K562 (cell line): ENCODE results near the gene TMTC2. TPM values are rescaled to one million over a fixed set of nuclear protein-coding genes. Genes with fewer than 3 reads are reported as not detected.

Experiments
- ATAC-seq: fragments of 200-7000 bp; cut with Tn5 transposase; 3 replicates; pipeline ENCODE4 v1.9.1; 2020; ENCODE audit warnings: moderate library complexity
- BruUV-seq: library from RNA; stranded (reverse); fragments of 400-500 nt; replicated peaks from 2 replicates; lab custom pipeline; 2021; lab: Mats Ljungman, UMichigan
- CTCF ChIA-PET: fragments of 300-600 bp; formaldehyde crosslinking; extraction: SDS; loops from one replicate; lab custom pipeline; 2021; ENCODE audit warnings: low intra/inter-chr PET ratio; lab: Yijun Ruan, JAX
- POLR2A ChIA-PET: fragments of 300-600, 350-650 bp; sonication (Branson Sonifier 250); formaldehyde crosslinking; extraction: SDS; loops from one replicate; lab custom pipeline; 2021; ENCODE audit warnings: antibody characterized with exemption, inconsistent platforms; lab: Yijun Ruan, JAX
- DNase-seq, 4 experiments: peaks; one replicate each; pipeline versions ENCODE4 v3.0.0 to v3.0.0-alpha.2; 2011 to 2018; ENCODE audit warnings: low spot score in 3 of 4, mixed read lengths in 3 of 4; ENCODE audit errors: extremely low read depth in 1 of 4
- FAIRE-seq: peaks from 2 replicates; lab custom pipeline; 2011; peaks lifted over from hg19 to GRCh38; lab: Jason Lieb, UNC
- H2AFZ ChIP-seq: 2 replicates; pipeline ENCODE4 v1.6.0; 2011; ENCODE audit warnings: low read depth, low read length, control low read depth, inconsistent platforms
- H3K27ac ChIP-seq: fragments of 200-600 bp; 3 replicates; pipeline ENCODE4 v1.8.0; 2011; ENCODE audit warnings: low read depth, mild to moderate bottlenecking, control low read depth, inconsistent platforms, low read length, moderate library complexity, mixed read lengths; ENCODE audit errors: extremely low read depth
- H3K27me3 ChIP-seq, 2 experiments: fragments of 300-600 bp in 1 of 2; 2 replicates in 1 of 2; 3 replicates in 1 of 2; pipeline versions ENCODE4 v1.6.0 to v1.8.0; 2011; ENCODE audit warnings: inconsistent platforms in 2 of 2, low read length in 2 of 2, mild to moderate bottlenecking in 1 of 2, mixed read lengths in 1 of 2, moderate library complexity in 1 of 2; ENCODE audit not compliant: control insufficient read depth in 2 of 2, insufficient read depth in 2 of 2
- H3K36me3 ChIP-seq: fragments of 300-600 bp; 3 replicates; pipeline ENCODE4 v1.8.0; 2011; ENCODE audit warnings: mild to moderate bottlenecking, low read length, inconsistent platforms; ENCODE audit not compliant: control insufficient read depth, insufficient read depth
- H3K4me1 ChIP-seq, 2 experiments: fragments of 200-600 bp in 1 of 2; replicated peaks in 1 of 2; 2 replicates in 1 of 2; 3 replicates in 1 of 2; pipeline versions ENCODE4 v1.5.1 to v1.8.0; 2011; ENCODE audit warnings: inconsistent platforms in 2 of 2, low read length in 2 of 2, mild to moderate bottlenecking in 1 of 2, mixed read lengths in 1 of 2, moderate library complexity in 1 of 2; ENCODE audit not compliant: control insufficient read depth in 2 of 2, insufficient read depth in 2 of 2
- H3K4me2 ChIP-seq: 2 replicates; pipeline ENCODE4 v1.6.1; 2011; ENCODE audit warnings: low read length, control low read depth, inconsistent platforms, mixed read lengths; ENCODE audit not compliant: insufficient read depth
- H3K4me3 ChIP-seq: fragments of 200-600 bp; sonication (generic), shearing (Covaris generic); 2 replicates; pipeline ENCODE4 v1.5.1; 2016; ENCODE audit warnings: control low read depth, inconsistent platforms
- H3K79me2 ChIP-seq: fragments of 200-600 bp; 3 replicates; pipeline ENCODE4 v1.8.0; 2011; ENCODE audit warnings: low read length, inconsistent platforms; ENCODE audit not compliant: control insufficient read depth, insufficient read depth
- H3K9ac ChIP-seq, 2 experiments: 2 replicates each; pipeline versions ENCODE4 v1.6.0 to v1.6.1; 2011; ENCODE audit warnings: low read depth in 2 of 2, low read length in 2 of 2, control low read depth in 1 of 2, inconsistent platforms in 1 of 2, mild to moderate bottlenecking in 1 of 2, mixed read lengths in 1 of 2; ENCODE audit not compliant: insufficient read depth in 1 of 2
- H3K9me1 ChIP-seq: one replicate; pipeline ENCODE4 v1.6.0; 2011; ENCODE audit warnings: inconsistent platforms, mild to moderate bottlenecking, low read length, moderate library complexity; ENCODE audit not compliant: control insufficient read depth, insufficient read depth
- H3K9me3 ChIP-seq: replicated peaks from 2 replicates; pipeline ENCODE4 v1.5.1; 2011; ENCODE audit warnings: low read depth, low read length, inconsistent platforms; ENCODE audit not compliant: control insufficient read depth, insufficient read depth
- H4K20me1 ChIP-seq: replicated peaks from 2 replicates; pipeline ENCODE4 v1.6.1; 2011; ENCODE audit warnings: low read length, inconsistent platforms, mixed read lengths; ENCODE audit not compliant: control insufficient read depth, insufficient read depth
- CBFA2T3 ChIP-seq: fragments of 450-650 bp; IDR thresholded peaks from 2 replicates; pipeline ENCODE4 v1.6.1; 2017
- NFE2 ChIP-seq: IDR thresholded peaks from 2 replicates; pipeline ENCODE4 v1.6.1; 2014; ENCODE audit warnings: antibody characterized with exemption, low read depth
- POLR2B ChIP-seq: fragments of 450-650 bp; IDR thresholded peaks from 2 replicates; pipeline ENCODE4 v1.6.1; 2018; ENCODE audit warnings: low read depth; ENCODE audit not compliant: partially characterized antibody
- PPARD ChIP-seq: fragments of 250-450 bp; sonication (Bioruptor Pico); IDR thresholded peaks from 2 replicates; pipeline ENCODE4 v1.8.0; 2022; ENCODE audit warnings: inconsistent platforms, mild to moderate bottlenecking, moderate library complexity
- SOX6 ChIP-seq: fragments of 450-650 bp; IDR thresholded peaks from 2 replicates; pipeline ENCODE4 v1.6.1; 2014; ENCODE audit warnings: mild to moderate bottlenecking
- UBTF ChIP-seq, 2 experiments: IDR thresholded peaks; 2 replicates each; pipeline ENCODE4 v1.6.1; 2012; ENCODE audit warnings: improper control_type of control experiment in 2 of 2, low read depth in 2 of 2, low read length in 2 of 2, borderline replicate concordance in 1 of 2
- ZBTB17 ChIP-seq: fragments of 450-650 bp; formaldehyde crosslinking; IDR thresholded peaks from 2 replicates; pipeline ENCODE4 v1.4.0; 2020; ENCODE audit warnings: mild to moderate bottlenecking
- ZNF445 ChIP-seq: fragments of 250-450 bp; sonication (Bioruptor Pico); IDR thresholded peaks from 2 replicates; pipeline ENCODE4 v1.4.0; 2020; ENCODE audit warnings: low read depth, mild to moderate bottlenecking, moderate library complexity
- ZNF695 ChIP-seq: fragments of 450-650 bp; formaldehyde crosslinking; IDR thresholded peaks from 2 replicates; pipeline ENCODE4 v1.4.0; 2020; ENCODE audit warnings: mild to moderate bottlenecking, moderate library complexity
- in situ Hi-C: fragments of 300-500 bp; cut with MboI; formaldehyde crosslinking; loops from 4 replicates; pipeline ENCODE4 v1.15.0; 2018; ENCODE audit warnings: inconsistent platforms, mixed read lengths
- intact Hi-C: fragments of 100-400 bp; cut with micrococcal nuclease; formaldehyde crosslinking; loops from 2 replicates; pipeline ENCODE4 v1.14.2; 2022
- polyA plus RNA-seq, 8 experiments: library from polyadenylated mRNA; depleted of rRNA in 4 of 8; stranded (reverse) in 5 of 8; unstranded in 3 of 8; fragments of >200 nt; fragmentation: Nextera tagmentation in 2 of 8; fragmentation: Illumina TruSeq in 1 of 8; extraction: Ambion mirVana in 2 of 8; extraction: Trizol in 1 of 8; gene quantifications; 2 replicates each; pipeline versions ENCODE4 v1.2.1 to v1.2.3, GENCODE V29; 2011 to 2014; ENCODE audit warnings: inconsistent platforms in 1 of 8, missing spikeins in 1 of 8
- total RNA-seq, 7 experiments: library from RNA; depleted of rRNA in 6 of 7; stranded (reverse); fragments of >200 nt in 6 of 7; fragmentation: Illumina TruSeq in 2 of 7; extraction: Trizol in 2 of 7; gene quantifications; 2 replicates each; pipeline versions ENCODE4 v1.2.1 to v1.2.3, GENCODE V29; 2011 to 2021; ENCODE audit warnings: low replicate concordance in 1 of 7
- TF ChIP-seq, protein P1 (sequence below): fragments of 450-650 bp; IDR thresholded peaks from 2 replicates; pipeline ENCODE4 v1.6.1; 2018; ENCODE audit not compliant: partially characterized antibody
- TF ChIP-seq, protein P2 (sequence below): sonication (generic); formaldehyde crosslinking; IDR thresholded peaks from 2 replicates; pipeline ENCODE4 v1.8.1; 2023; ENCODE audit warnings: mild to moderate bottlenecking, missing genetic modification reagents

TMTC2 gene
- total and polyA plus RNA-seq, 9 of the 15 experiments (the other 6 are each of a cell fraction or from before 2014, with no cell fraction given), result 0.29 to 1.1 (median 0.55) TPM

DNA sequence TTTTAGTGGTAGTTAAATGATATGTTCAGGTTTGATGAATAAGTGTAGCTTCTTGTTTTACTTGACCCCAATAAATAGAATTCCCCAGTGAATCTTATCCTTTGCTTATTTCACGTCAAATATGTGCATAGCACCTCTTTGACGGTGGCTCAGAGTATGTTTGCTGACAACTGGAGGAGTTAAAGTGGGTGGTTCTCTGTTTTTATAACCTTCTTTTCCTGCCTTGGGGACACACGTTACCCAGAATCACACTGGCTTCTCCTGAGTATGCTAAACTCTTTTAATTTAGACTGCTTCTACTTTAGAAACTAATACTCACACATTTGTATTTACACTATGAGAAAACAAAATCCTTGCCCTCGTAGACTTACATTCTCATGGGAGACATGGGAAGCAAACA, 62.3 kb downstream of the TMTC2 start (continued):
- no peak for TF ChIP-seq UBTF (IDR thresholded peaks at IDR 0.05; ENCODE audit: borderline replicate concordance in 1 of 2, low read depth in 2 of 2, low read length in 2 of 2)
- TF ChIP-seq CBFA2T3, result no peak
- TF ChIP-seq POLR2B, result no peak
- no peak for TF ChIP-seq SOX6
- TF ChIP-seq PPARD (CRISPR knock-in tag), result no peak

DNA sequence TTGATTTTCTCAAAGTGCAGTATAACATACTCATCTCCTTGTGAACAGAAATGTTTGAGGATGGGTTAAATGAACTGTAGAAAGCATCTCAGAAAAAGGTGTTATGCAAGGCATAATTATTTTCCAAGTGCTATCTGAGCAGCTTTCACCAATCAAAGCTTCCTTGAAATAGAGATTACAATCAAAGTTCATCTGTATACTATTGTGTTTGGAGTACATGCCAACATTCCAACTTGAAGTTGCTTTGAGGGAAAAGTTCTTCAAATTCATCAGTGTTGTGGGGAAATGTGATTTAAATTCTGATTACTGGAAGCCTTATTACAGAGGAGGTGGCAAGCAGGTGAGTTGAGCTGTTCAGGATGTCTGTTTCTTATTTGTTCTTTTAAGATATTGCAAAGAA, 68.2 kb downstream of the TMTC2 start:
- Histone ChIP-seq H4K20me1 (no peaks in the 10 kb centered on the region), H3K4me1 (no peaks in the 10 kb centered on the region)
- no peak for ATAC-seq
- TF ChIP-seq ZBTB17 (no peak), ZNF445 (no peak), NFE2 (no peak), ZNF695 (CRISPR knock-in tag) (no peak)
- TF ChIP-seq, protein P1, sequence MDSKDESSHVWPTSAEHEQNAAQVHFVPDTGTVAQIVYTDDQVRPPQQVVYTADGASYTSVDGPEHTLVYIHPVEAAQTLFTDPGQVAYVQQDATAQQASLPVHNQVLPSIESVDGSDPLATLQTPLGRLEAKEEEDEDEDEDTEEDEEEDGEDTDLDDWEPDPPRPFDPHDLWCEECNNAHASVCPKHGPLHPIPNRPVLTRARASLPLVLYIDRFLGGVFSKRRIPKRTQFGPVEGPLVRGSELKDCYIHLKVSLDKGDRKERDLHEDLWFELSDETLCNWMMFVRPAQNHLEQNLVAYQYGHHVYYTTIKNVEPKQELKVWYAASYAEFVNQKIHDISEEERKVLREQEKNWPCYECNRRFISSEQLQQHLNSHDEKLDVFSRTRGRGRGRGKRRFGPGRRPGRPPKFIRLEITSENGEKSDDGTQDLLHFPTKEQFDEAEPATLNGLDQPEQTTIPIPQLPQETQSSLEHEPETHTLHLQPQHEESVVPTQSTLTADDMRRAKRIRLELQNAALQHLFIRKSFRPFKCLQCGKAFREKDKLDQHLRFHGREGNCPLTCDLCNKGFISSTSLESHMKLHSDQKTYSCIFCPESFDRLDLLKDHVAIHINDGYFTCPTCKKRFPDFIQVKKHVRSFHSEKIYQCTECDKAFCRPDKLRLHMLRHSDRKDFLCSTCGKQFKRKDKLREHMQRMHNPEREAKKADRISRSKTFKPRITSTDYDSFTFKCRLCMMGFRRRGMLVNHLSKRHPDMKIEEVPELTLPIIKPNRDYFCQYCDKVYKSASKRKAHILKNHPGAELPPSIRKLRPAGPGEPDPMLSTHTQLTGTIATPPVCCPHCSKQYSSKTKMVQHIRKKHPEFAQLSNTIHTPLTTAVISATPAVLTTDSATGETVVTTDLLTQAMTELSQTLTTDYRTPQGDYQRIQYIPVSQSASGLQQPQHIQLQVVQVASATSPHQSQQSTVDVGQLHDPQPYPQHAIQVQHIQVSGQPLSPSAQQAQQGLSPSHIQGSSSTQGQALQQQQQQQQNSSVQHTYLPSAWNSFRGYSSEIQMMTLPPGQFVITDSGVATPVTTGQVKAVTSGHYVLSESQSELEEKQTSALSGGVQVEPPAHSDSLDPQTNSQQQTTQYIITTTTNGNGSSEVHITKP, result no peak
- TF ChIP-seq, protein P2, sequence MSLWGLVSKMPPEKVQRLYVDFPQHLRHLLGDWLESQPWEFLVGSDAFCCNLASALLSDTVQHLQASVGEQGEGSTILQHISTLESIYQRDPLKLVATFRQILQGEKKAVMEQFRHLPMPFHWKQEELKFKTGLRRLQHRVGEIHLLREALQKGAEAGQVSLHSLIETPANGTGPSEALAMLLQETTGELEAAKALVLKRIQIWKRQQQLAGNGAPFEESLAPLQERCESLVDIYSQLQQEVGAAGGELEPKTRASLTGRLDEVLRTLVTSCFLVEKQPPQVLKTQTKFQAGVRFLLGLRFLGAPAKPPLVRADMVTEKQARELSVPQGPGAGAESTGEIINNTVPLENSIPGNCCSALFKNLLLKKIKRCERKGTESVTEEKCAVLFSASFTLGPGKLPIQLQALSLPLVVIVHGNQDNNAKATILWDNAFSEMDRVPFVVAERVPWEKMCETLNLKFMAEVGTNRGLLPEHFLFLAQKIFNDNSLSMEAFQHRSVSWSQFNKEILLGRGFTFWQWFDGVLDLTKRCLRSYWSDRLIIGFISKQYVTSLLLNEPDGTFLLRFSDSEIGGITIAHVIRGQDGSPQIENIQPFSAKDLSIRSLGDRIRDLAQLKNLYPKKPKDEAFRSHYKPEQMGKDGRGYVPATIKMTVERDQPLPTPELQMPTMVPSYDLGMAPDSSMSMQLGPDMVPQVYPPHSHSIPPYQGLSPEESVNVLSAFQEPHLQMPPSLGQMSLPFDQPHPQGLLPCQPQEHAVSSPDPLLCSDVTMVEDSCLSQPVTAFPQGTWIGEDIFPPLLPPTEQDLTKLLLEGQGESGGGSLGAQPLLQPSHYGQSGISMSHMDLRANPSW (CRISPR knock-in tag), result no peak
- TF ChIP-seq, all 486 proteins: peak for 0
- H3K27ac ChIP-seq, result no peak overlapping the region
- no peaks in the 10 kb centered on the region for H3K79me2 ChIP-seq
- no peak overlapping the region for H3K9ac ChIP-seq
- DNase-seq (no peak), FAIRE-seq (no peak)
- H3K9me1 ChIP-seq, result no peaks in the 10 kb centered on the region
- H3K27me3 ChIP-seq, result no peaks in the 10 kb centered on the region
- no peaks in the 10 kb centered on the region for H3K36me3 ChIP-seq
- BruUV-seq, result no TSS peak
- CTCF ChIA-PET, result no interaction called here
- intact Hi-C loops (no loop called here), in situ Hi-C loops (no loop called here)
- H2AFZ ChIP-seq, result no peak overlapping the region
- no peaks in the 10 kb centered on the region for H3K9me3 ChIP-seq
- POLR2A ChIA-PET, result no interaction called here
- no peak overlapping the region for H3K4me3 ChIP-seq
- H3K4me2 ChIP-seq, result no peak overlapping the region
